Neural progenitor cell (in vitro differentiated cells): ENCODE measurements around the gene BEND2. TPM values are rescaled to one million over a fixed set of nuclear protein-coding genes. Genes with fewer than 3 reads are reported as not detected.
A peak's percentile ranks its signal among the peaks of the same experiment; 100 is the strongest.

Source experiments
- DNase-seq: peaks from one replicate; pipeline ENCODE4 v3.0.0-alpha.2; 2016; ENCODE audit warnings: low spot score
- H2AFZ ChIP-seq: fragments of 200-600 bp; sonication (generic); replicated peaks from 2 replicates; pipeline ENCODE4 v1.6.1; 2016; ENCODE audit warnings: antibody characterized with exemption
- H3F3A ChIP-seq: fragments of 200-600 bp; sonication (generic); 2 replicates; pipeline ENCODE4 v1.6.1; 2016; ENCODE audit warnings: antibody characterized with exemption, low read depth
- H3K27ac ChIP-seq: fragments of 200-600 bp; sonication (generic); 2 replicates; pipeline ENCODE4 v1.5.1; 2016; ENCODE audit warnings: mild to moderate bottlenecking
- H3K27me3 ChIP-seq: fragments of 200-600 bp; sonication (generic); 2 replicates; pipeline ENCODE4 v1.6.1; 2016; ENCODE audit warnings: mild to moderate bottlenecking, moderate library complexity
- H3K36me3 ChIP-seq: fragments of 200-600 bp; sonication (generic); 2 replicates; pipeline ENCODE4 v1.5.1; 2016
- H3K4me1 ChIP-seq: fragments of 200-600 bp; sonication (generic); 2 replicates; pipeline ENCODE4 v1.6.1; 2016; ENCODE audit warnings: mixed run types
- H3K4me2 ChIP-seq: fragments of 200-600 bp; sonication (generic); 2 replicates; pipeline ENCODE4 v1.6.1; 2016
- H3K4me3 ChIP-seq: fragments of 200-600 bp; sonication (generic); 2 replicates; pipeline ENCODE4 v1.5.1; 2016
- H3K79me2 ChIP-seq: fragments of 200-600 bp; sonication (generic); 2 replicates; pipeline ENCODE4 v1.6.1; 2016; ENCODE audit warnings: low read depth
- H3K9ac ChIP-seq: fragments of 200-600 bp; sonication (generic); 2 replicates; pipeline ENCODE4 v1.6.1; 2016
- H3K9me3 ChIP-seq: fragments of 200-600 bp; sonication (generic); 2 replicates; pipeline ENCODE4 v1.5.1; 2016; ENCODE audit warnings: low read depth
- H4K20me1 ChIP-seq: fragments of 200-600 bp; sonication (generic); 2 replicates; pipeline ENCODE4 v1.6.1; 2016; ENCODE audit warnings: low read depth
- H3K27ac Mint-ChIP-seq: 3 replicates; pipeline ENCODE4 v1.8.0; 2021; ENCODE audit warnings: mixed read lengths
- H3K27me3 Mint-ChIP-seq: 2 replicates; pipeline ENCODE4 v1.8.0; 2022; ENCODE audit warnings: low read depth, mild to moderate bottlenecking, inconsistent platforms, moderate library complexity, mixed read lengths; ENCODE audit not compliant: insufficient read depth
- H3K36me3 Mint-ChIP-seq: 3 replicates; pipeline ENCODE4 v1.8.0; 2021; ENCODE audit warnings: mixed read lengths
- H3K4me1 Mint-ChIP-seq: 3 replicates; pipeline ENCODE4 v1.8.0; 2021; ENCODE audit warnings: mixed read lengths
- H3K4me3 Mint-ChIP-seq: 3 replicates; pipeline ENCODE4 v1.8.0; 2021; ENCODE audit warnings: mild to moderate bottlenecking, moderate library complexity, mixed read lengths
- H3K9me3 Mint-ChIP-seq: 3 replicates; pipeline ENCODE4 v1.8.0; 2020; ENCODE audit warnings: mixed read lengths
- CTCF ChIP-seq: fragments of 200-600 bp; sonication (generic); IDR thresholded peaks from 2 replicates; pipeline ENCODE4 v1.5.1; 2017; ENCODE audit warnings: antibody characterized with exemption, mild to moderate bottlenecking
- EZH2 ChIP-seq: fragments of 200-600 bp; sonication (generic); IDR thresholded peaks from 2 replicates; pipeline ENCODE4 v1.6.1; 2017; ENCODE audit warnings: antibody characterized with exemption, mild to moderate bottlenecking, moderate library complexity
- EZH2phosphoT487 ChIP-seq: fragments of 200-600 bp; sonication (generic); IDR thresholded peaks from 2 replicates; pipeline ENCODE4 v1.6.1; 2017; ENCODE audit warnings: antibody characterized with exemption
- total RNA-seq: library from RNA; depleted of rRNA; stranded (reverse); fragments of >200 nt; gene quantifications from 2 replicates; pipeline ENCODE4 v1.2.3, GENCODE V29; 2015; ENCODE audit warnings: low replicate concordance

The BEND2 gene
- total RNA-seq, 1 donor from 2014 or later = not detected

- no peaks in the 10 kb centered on the region for H3K4me1 ChIP-seq
- no peak overlapping the region for H3K9ac ChIP-seq
- no peaks in the 10 kb centered on the region for H3K36me3 ChIP-seq
- peaks cover 4% of the 10 kb centered on the region for H3K27me3 Mint-ChIP-seq
- no peak overlapping the region for H3K4me3 ChIP-seq
- no peaks in the 10 kb centered on the region for H3K36me3 Mint-ChIP-seq
- no peaks in the 10 kb centered on the region for H3K4me1 Mint-ChIP-seq
- no peak overlapping the region for H3K27ac Mint-ChIP-seq
- H3K4me3 Mint-ChIP-seq = no peak overlapping the region
- no peak overlapping the region for H2AFZ ChIP-seq
- peaks cover 6% of the 10 kb centered on the region for H3K9me3 Mint-ChIP-seq
- no peaks in the 10 kb centered on the region for H3K9me3 ChIP-seq
- H3K79me2 ChIP-seq = no peaks in the 10 kb centered on the region
- no peak overlapping the region for H3K4me2 ChIP-seq
- TF ChIP-seq EZH2phosphoT487 (no peak), CTCF (no peak), EZH2 (no peak)
- H3K27me3 ChIP-seq = no peaks in the 10 kb centered on the region
- DNase-seq = no peak
- no peaks in the 10 kb centered on the region for H3F3A ChIP-seq
- H4K20me1 ChIP-seq = no peaks in the 10 kb centered on the region
- H3K27ac ChIP-seq = no peak overlapping the region
These were observed 7.4 kb upstream of the BEND2 start for GRCh38 chrX:18228069-18228468.

GRCh38 chrX:18227458-18227857, 6.8 kb upstream of the BEND2 start:
- Histone ChIP-seq H2AFZ (no peak overlapping the region), H3K4me2 (no peak overlapping the region), H3F3A (no peaks in the 10 kb centered on the region), H3K27ac (no peak overlapping the region), H3K27me3 (no peaks in the 10 kb centered on the region), H3K79me2 (no peaks in the 10 kb centered on the region), H3K36me3 (no peaks in the 10 kb centered on the region), H3K4me1 (no peaks in the 10 kb centered on the region), H3K4me3 (no peak overlapping the region), H4K20me1 (no peaks in the 10 kb centered on the region), H3K9ac (no peak overlapping the region), H3K9me3 (no peaks in the 10 kb centered on the region)
- H3K4me1 Mint-ChIP-seq = no peaks in the 10 kb centered on the region
- peaks cover 6% of the 10 kb centered on the region for H3K9me3 Mint-ChIP-seq
- no peak overlapping the region for H3K4me3 Mint-ChIP-seq
- no peak for DNase-seq
- no peaks in the 10 kb centered on the region for H3K36me3 Mint-ChIP-seq
- TF ChIP-seq CTCF = no peak
- peak overlapping the region; percentile 57 for H3K27ac Mint-ChIP-seq
- H3K27me3 Mint-ChIP-seq = peaks cover 4% of the 10 kb centered on the region

GRCh38 chrX:18210470-18210869, 10.2 kb downstream of the BEND2 start:
- Histone ChIP-seq H3K79me2 (no peaks in the 10 kb centered on the region), H3K27me3 (no peaks in the 10 kb centered on the region), H3K4me3 (no peak overlapping the region), H3F3A (no peaks in the 10 kb centered on the region), H3K9me3 (no peaks in the 10 kb centered on the region), H3K9ac (no peak overlapping the region), H4K20me1 (no peaks in the 10 kb centered on the region), H3K4me1 (no peaks in the 10 kb centered on the region), H2AFZ (no peak overlapping the region), H3K4me2 (no peak overlapping the region), H3K27ac (no peak overlapping the region), H3K36me3 (no peaks in the 10 kb centered on the region)
- DNase-seq = no peak
- peaks cover 3% of the 10 kb centered on the region for H3K27me3 Mint-ChIP-seq
- no peak overlapping the region for H3K27ac Mint-ChIP-seq
- TF ChIP-seq EZH2 = no peak
- peak; percentile 52 for TF ChIP-seq CTCF
- H3K9me3 Mint-ChIP-seq = no peaks in the 10 kb centered on the region
- no peak overlapping the region for H3K4me3 Mint-ChIP-seq
- H3K36me3 Mint-ChIP-seq = no peaks in the 10 kb centered on the region
- H3K4me1 Mint-ChIP-seq = no peaks in the 10 kb centered on the region

GRCh38 chrX:18206657-18207056, 14.0 kb downstream of the BEND2 start:
- no peaks in the 10 kb centered on the region for H3K79me2 ChIP-seq
- H3K36me3 ChIP-seq = no peaks in the 10 kb centered on the region
- Mint-ChIP-seq H3K4me3 (no peak overlapping the region), H3K27me3 (peaks cover 3% of the 10 kb centered on the region), H3K27ac (no peak overlapping the region), H3K36me3 (no peaks in the 10 kb centered on the region), H3K4me1 (no peaks in the 10 kb centered on the region), H3K9me3 (peaks cover 2% of the 10 kb centered on the region)
- no peak overlapping the region for H3K4me3 ChIP-seq
- no peak overlapping the region for H2AFZ ChIP-seq
- no peaks in the 10 kb centered on the region for H3K9me3 ChIP-seq
- H3K4me2 ChIP-seq = no peak overlapping the region
- no peak overlapping the region for H3K9ac ChIP-seq
- H3K4me1 ChIP-seq = no peaks in the 10 kb centered on the region
- H3F3A ChIP-seq = no peaks in the 10 kb centered on the region
- no peaks in the 10 kb centered on the region for H3K27me3 ChIP-seq
- DNase-seq = no peak
- no peaks in the 10 kb centered on the region for H4K20me1 ChIP-seq
- TF ChIP-seq EZH2 (no peak), CTCF (no peak), EZH2phosphoT487 (no peak)
- H3K27ac ChIP-seq = no peak overlapping the region
